HepG2 (cell line): Measurements from ENCODE around the gene KRTAP5-9. TPM values are rescaled to one million over a fixed set of nuclear protein-coding genes. Genes with fewer than 3 reads are reported as not detected.

Experiments used
- ATAC-seq: fragments of 200-7000 bp; cut with Tn5 transposase; 3 replicates; pipeline ENCODE4 v1.9.1; 2020; ENCODE audit warnings: mild to moderate bottlenecking, moderate library complexity
- BruUV-seq: library from RNA; stranded (reverse); fragments of 400-500 nt; replicated peaks from 2 replicates; lab custom pipeline; 2021; lab: Mats Ljungman, UMichigan
- CTCF ChIA-PET: fragments of 300-600 bp; formaldehyde crosslinking; extraction: SDS; loops from one replicate; lab custom pipeline; 2021; ENCODE audit warnings: low total read pairs, inconsistent platforms, low intra/inter-chr PET ratio; lab: Yijun Ruan, JAX
- POLR2A ChIA-PET: fragments of 350-600 bp; sonication (Branson Sonifier 250); formaldehyde crosslinking; loops from one replicate; lab custom pipeline; 2020; ENCODE audit warnings: antibody characterized with exemption, inconsistent platforms; lab: Yijun Ruan, JAX
- DNase-seq: peaks from one replicate; pipeline ENCODE4 v3.0.0-alpha.2; 2015; ENCODE audit warnings: low spot score
- FAIRE-seq: peaks from 3 replicates; lab custom pipeline; 2011; peaks lifted over from hg19 to GRCh38; lab: Jason Lieb, UNC
- H2AFZ ChIP-seq: one replicate; pipeline ENCODE4 v1.6.1; 2011; ENCODE audit warnings: low read length, inconsistent platforms
- H3K27ac ChIP-seq: fragments of 300-600 bp; 3 replicates; pipeline ENCODE4 v1.8.0; 2011; ENCODE audit warnings: mixed run types, mild to moderate bottlenecking, mixed read lengths, low read length, inconsistent platforms; ENCODE audit not compliant: insufficient read depth; ENCODE audit errors: extremely low read length
- H3K27me3 ChIP-seq, 2 experiments: fragments of 200-600 bp in 1 of 2; 2 replicates in 1 of 2; 3 replicates in 1 of 2; pipeline versions ENCODE4 v1.6.0 to v1.8.0; 2011; ENCODE audit warnings: low read length in 2 of 2, mild to moderate bottlenecking in 2 of 2, moderate library complexity in 2 of 2, inconsistent platforms in 1 of 2; ENCODE audit not compliant: insufficient read depth in 2 of 2, control insufficient read depth in 1 of 2
- H3K36me3 ChIP-seq, 2 experiments: fragments of 200-600 bp in 1 of 2; replicated peaks in 1 of 2; 2 replicates in 1 of 2; 3 replicates in 1 of 2; pipeline versions ENCODE4 v1.5.1 to v1.8.0; 2011; ENCODE audit warnings: low read length in 2 of 2, inconsistent platforms in 1 of 2; ENCODE audit not compliant: insufficient read depth in 2 of 2, control insufficient read depth in 1 of 2
- H3K4me1 ChIP-seq: 2 replicates; pipeline ENCODE4 v1.5.1; 2012; ENCODE audit warnings: low read length, inconsistent platforms; ENCODE audit not compliant: insufficient read depth
- H3K4me2 ChIP-seq: 2 replicates; pipeline ENCODE4 v1.6.0; 2011; ENCODE audit warnings: low read depth, low read length, inconsistent platforms
- H3K4me3 ChIP-seq, 3 experiments: fragments of 200-600 bp in 1 of 3; sonication (generic), shearing (Covaris generic) in 1 of 3; replicated peaks in 1 of 3; 2 replicates each; pipeline ENCODE4 v1.5.1; 2011 to 2016; ENCODE audit warnings: low read length in 3 of 3, inconsistent platforms in 2 of 3, low read depth in 2 of 3, mild to moderate bottlenecking in 2 of 3, control low read depth in 1 of 3, mixed read lengths in 1 of 3; ENCODE audit not compliant: insufficient read depth in 1 of 3
- H3K79me2 ChIP-seq: one replicate; pipeline ENCODE4 v1.6.1; 2011; ENCODE audit warnings: low read length, inconsistent platforms; ENCODE audit not compliant: insufficient read depth
- H3K9ac ChIP-seq: 2 replicates; pipeline ENCODE4 v1.6.0; 2011; ENCODE audit warnings: mild to moderate bottlenecking, low read depth, low read length, inconsistent platforms; ENCODE audit not compliant: insufficient read depth
- H3K9me3 ChIP-seq: 2 replicates; pipeline ENCODE4 v1.5.1; 2012; ENCODE audit warnings: mild to moderate bottlenecking, low read length
- H4K20me1 ChIP-seq: 2 replicates; pipeline ENCODE4 v1.6.0; 2011; ENCODE audit warnings: inconsistent platforms, mild to moderate bottlenecking, low read length, moderate library complexity; ENCODE audit not compliant: insufficient read depth
- RAD51 ChIP-seq: fragments of 450-650 bp; IDR thresholded peaks from 2 replicates; pipeline ENCODE4 v1.6.1; 2016; ENCODE audit warnings: borderline replicate concordance
- RXRA ChIP-seq: sonication (generic); formaldehyde crosslinking; IDR thresholded peaks from 2 replicates; pipeline ENCODE4 v1.5.1; 2020; ENCODE audit warnings: missing genetic modification reagents
- SRY ChIP-seq: sonication (generic); formaldehyde crosslinking; IDR thresholded peaks from 2 replicates; pipeline ENCODE4 v1.8.0; 2022; ENCODE audit warnings: mild to moderate bottlenecking, missing genetic modification reagents
- ZBTB38 ChIP-seq: sonication (generic); formaldehyde crosslinking; IDR thresholded peaks from 2 replicates; pipeline ENCODE4 v1.5.1; 2020; ENCODE audit warnings: mild to moderate bottlenecking, missing genetic modification reagents
- ZC3H13 ChIP-seq: sonication (generic); formaldehyde crosslinking; IDR thresholded peaks from 2 replicates; pipeline ENCODE4 v1.8.1; 2023; ENCODE audit warnings: mild to moderate bottlenecking, missing genetic modification reagents, moderate library complexity
- ZNF687 ChIP-seq: sonication (generic); formaldehyde crosslinking; IDR thresholded peaks from 2 replicates; pipeline ENCODE4 v1.5.1; 2020; ENCODE audit warnings: mild to moderate bottlenecking, missing genetic modification reagents, moderate library complexity
- WGBS: methylation state at CpG from one replicate; pipeline ENCODE4 v1.1.6; 2017; ENCODE audit warnings: low lambda C conversion rate; 5-methylcytosine and 5-hydroxymethylcytosine counted together
- in situ Hi-C: cut with HindIII; loops from 2 replicates; pipeline ENCODE4 v1.10.0; 2017; ENCODE audit warnings: low pct_unique_long_range_greater_than_20kb; ENCODE audit not compliant: extremely low pct_ligation_motif_present
- intact Hi-C: fragments of 100-400 bp; cut with micrococcal nuclease; formaldehyde crosslinking; loops from one replicate; pipeline ENCODE4 v1.10.0; 2022; ENCODE audit not compliant: unreplicated experiment
- polyA plus RNA-seq, 8 experiments: library from polyadenylated mRNA; depleted of rRNA in 3 of 8; stranded (reverse) in 7 of 8; unstranded in 1 of 8; fragments of >200 nt; fragmentation: Illumina TruSeq in 4 of 8; extraction: Trizol in 4 of 8; gene quantifications; 2 replicates each; pipeline versions ENCODE4 v1.2.1 to v1.2.3, GENCODE V29; 2011 to 2016; ENCODE audit warnings: low read depth in 4 of 8, missing spikeins in 1 of 8, mixed read lengths in 1 of 8; ENCODE audit not compliant: insufficient read depth in 1 of 8
- total RNA-seq, 5 experiments: library from RNA; depleted of rRNA; stranded (reverse); fragments of >200 nt; fragmentation: Illumina TruSeq; extraction: Trizol; gene quantifications; 2 replicates each; pipeline ENCODE4 v1.2.3, GENCODE V29; 2016; ENCODE audit warnings: low read depth in 1 of 5
- TF ChIP-seq, protein P1 (sequence below): sonication (generic); formaldehyde crosslinking; IDR thresholded peaks from 2 replicates; pipeline ENCODE4 v1.4.0; 2020; ENCODE audit warnings: low read depth, missing genetic modification reagents

Gene KRTAP5-9
- total and polyA plus RNA-seq, 2 of the 13 experiments (the other 11 are each of a cell fraction or from before 2014, with no cell fraction given) = 0.09 TPM; not detected in 1

GRCh38 chr11:71551711-71552110 is 3.5 kb downstream of the KRTAP5-9 start (continued):
- TF ChIP-seq, protein P1, sequence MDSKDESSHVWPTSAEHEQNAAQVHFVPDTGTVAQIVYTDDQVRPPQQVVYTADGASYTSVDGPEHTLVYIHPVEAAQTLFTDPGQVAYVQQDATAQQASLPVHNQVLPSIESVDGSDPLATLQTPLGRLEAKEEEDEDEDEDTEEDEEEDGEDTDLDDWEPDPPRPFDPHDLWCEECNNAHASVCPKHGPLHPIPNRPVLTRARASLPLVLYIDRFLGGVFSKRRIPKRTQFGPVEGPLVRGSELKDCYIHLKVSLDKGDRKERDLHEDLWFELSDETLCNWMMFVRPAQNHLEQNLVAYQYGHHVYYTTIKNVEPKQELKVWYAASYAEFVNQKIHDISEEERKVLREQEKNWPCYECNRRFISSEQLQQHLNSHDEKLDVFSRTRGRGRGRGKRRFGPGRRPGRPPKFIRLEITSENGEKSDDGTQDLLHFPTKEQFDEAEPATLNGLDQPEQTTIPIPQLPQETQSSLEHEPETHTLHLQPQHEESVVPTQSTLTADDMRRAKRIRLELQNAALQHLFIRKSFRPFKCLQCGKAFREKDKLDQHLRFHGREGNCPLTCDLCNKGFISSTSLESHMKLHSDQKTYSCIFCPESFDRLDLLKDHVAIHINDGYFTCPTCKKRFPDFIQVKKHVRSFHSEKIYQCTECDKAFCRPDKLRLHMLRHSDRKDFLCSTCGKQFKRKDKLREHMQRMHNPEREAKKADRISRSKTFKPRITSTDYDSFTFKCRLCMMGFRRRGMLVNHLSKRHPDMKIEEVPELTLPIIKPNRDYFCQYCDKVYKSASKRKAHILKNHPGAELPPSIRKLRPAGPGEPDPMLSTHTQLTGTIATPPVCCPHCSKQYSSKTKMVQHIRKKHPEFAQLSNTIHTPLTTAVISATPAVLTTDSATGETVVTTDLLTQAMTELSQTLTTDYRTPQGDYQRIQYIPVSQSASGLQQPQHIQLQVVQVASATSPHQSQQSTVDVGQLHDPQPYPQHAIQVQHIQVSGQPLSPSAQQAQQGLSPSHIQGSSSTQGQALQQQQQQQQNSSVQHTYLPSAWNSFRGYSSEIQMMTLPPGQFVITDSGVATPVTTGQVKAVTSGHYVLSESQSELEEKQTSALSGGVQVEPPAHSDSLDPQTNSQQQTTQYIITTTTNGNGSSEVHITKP = no peak

- no peak overlapping the region for H3K9ac ChIP-seq
- FAIRE-seq = no peak
- no peak overlapping the region for H3K27ac ChIP-seq
- CTCF ChIA-PET = no interaction called here
- POLR2A ChIA-PET = no interaction called here
- H4K20me1 ChIP-seq = no peaks in the 10 kb centered on the region
- H3K4me3 ChIP-seq = no peak overlapping the region
- BruUV-seq = no TSS peak
- no peak overlapping the region for H3K4me2 ChIP-seq
- intact Hi-C loops = no loop called here
- no peaks in the 10 kb centered on the region; a peak in 2 of 5 replicates for H3K27me3 ChIP-seq
- peaks cover 25% of the 10 kb centered on the region for H3K4me1 ChIP-seq
- TF ChIP-seq RAD51 = no peak
- TF ChIP-seq, all 625 proteins: peak for 0
- H3K79me2 ChIP-seq = no peaks in the 10 kb centered on the region
- no peaks in the 10 kb centered on the region for H3K36me3 ChIP-seq
- no peak for DNase-seq
- no peaks in the 10 kb centered on the region for H3K9me3 ChIP-seq
- in situ Hi-C loops = no loop called here
- WGBS = no CpG with 5 or more reads among the region's 6 CpGs
- no peak overlapping the region for H2AFZ ChIP-seq
- ATAC-seq = no peak
Observed at GRCh38 chr11:71554996-71555395, 6.8 kb downstream of the KRTAP5-9 start.

DNA sequence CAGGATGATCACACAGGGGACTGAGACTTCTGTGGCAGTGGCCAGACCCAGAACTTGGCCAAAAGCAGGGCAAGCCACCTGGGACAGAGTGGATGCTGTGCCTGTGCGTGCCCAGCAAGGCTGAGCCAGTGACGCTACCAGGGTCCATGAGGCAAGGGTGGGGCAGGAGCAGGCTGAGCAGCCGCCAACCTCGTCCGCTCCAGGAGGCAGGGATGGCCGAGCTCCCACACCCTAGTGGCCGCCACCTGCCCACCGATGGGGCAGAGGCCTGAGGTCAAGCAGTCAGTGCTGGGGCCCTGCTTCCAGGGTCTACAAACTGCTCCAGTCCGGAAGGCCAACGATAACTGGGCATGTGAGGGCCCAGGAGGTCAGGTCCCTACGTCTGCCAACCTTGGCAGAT is 7.3 kb downstream of the KRTAP5-9 start:
- in situ Hi-C loops (no loop called here), intact Hi-C loops (no loop called here)
- H3K4me1 ChIP-seq = peaks cover 20% of the 10 kb centered on the region; the same call in 1 of the 2 replicates
- H3K4me2 ChIP-seq = no peak overlapping the region
- WGBS = 33% methylated on average over 1 of the region's 11 CpGs
- TF ChIP-seq ZBTB38 (peak; percentile 19; the same call in 1 of the 2 replicates), ZC3H13 (no peak), ZNF687 (CRISPR knock-in tag) (peak; percentile 40; the same call in 1 of the 2 replicates), RXRA (CRISPR knock-in tag) (no peak), SRY (CRISPR knock-in tag) (0 out of 2 replicates have a peak, but pooled peaks have one; percentile 31)
- ChIA-PET CTCF (no interaction called here), POLR2A (no interaction called here)
- FAIRE-seq (no peak), ATAC-seq (peak; percentile 41; the same call in 2 of the 3 replicates), DNase-seq (no peak)
- no peak overlapping the region for H3K27ac ChIP-seq
- no peaks in the 10 kb centered on the region for H4K20me1 ChIP-seq
- no peak overlapping the region for H2AFZ ChIP-seq
- H3K9me3 ChIP-seq = no peaks in the 10 kb centered on the region
- no peaks in the 10 kb centered on the region; a peak in 2 of 5 replicates for H3K27me3 ChIP-seq
- H3K9ac ChIP-seq = no peak overlapping the region
- H3K4me3 ChIP-seq = no peak overlapping the region
- no peaks in the 10 kb centered on the region for H3K79me2 ChIP-seq
- no peaks in the 10 kb centered on the region for H3K36me3 ChIP-seq
- no TSS peak for BruUV-seq
